ENCODE results near the gene PCBP3. TPM values are rescaled to one million over a fixed set of nuclear protein-coding genes. Genes with fewer than 3 reads are reported as not detected.

PCBP3 gene
- total and polyA plus RNA-seq, 2 experiments from 2014 or later, result 3.4 to 4.3 TPM

DNA sequence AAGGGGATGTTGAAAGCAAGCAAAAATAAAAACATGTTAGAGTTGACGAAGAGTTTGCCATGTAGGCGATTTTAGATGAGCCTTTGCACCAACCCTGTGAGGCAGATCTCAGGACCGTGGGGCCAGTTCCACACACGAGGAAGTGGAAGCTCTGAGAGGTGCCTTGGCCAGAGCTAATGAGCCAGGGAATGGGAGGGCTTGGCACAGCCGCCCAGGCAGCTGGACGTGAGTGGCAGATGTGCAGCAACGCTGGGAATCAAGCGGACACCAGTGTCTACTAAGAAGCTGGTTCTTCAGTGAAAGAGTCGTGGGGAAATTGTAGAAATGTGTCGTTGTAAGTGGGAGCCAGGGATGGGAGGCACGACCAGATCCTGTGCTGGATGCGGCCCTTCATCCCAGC, 279.1 kb downstream of the PCBP3 start:
- H3K27me3 ChIP-seq, result no peaks in the 10 kb centered on the region
- no peak overlapping the region for H3K4me3 ChIP-seq
- no peaks in the 10 kb centered on the region for H3K4me1 ChIP-seq (ENCODE audit: low read depth)
- TF ChIP-seq, protein P1, sequence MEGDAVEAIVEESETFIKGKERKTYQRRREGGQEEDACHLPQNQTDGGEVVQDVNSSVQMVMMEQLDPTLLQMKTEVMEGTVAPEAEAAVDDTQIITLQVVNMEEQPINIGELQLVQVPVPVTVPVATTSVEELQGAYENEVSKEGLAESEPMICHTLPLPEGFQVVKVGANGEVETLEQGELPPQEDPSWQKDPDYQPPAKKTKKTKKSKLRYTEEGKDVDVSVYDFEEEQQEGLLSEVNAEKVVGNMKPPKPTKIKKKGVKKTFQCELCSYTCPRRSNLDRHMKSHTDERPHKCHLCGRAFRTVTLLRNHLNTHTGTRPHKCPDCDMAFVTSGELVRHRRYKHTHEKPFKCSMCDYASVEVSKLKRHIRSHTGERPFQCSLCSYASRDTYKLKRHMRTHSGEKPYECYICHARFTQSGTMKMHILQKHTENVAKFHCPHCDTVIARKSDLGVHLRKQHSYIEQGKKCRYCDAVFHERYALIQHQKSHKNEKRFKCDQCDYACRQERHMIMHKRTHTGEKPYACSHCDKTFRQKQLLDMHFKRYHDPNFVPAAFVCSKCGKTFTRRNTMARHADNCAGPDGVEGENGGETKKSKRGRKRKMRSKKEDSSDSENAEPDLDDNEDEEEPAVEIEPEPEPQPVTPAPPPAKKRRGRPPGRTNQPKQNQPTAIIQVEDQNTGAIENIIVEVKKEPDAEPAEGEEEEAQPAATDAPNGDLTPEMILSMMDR (IDR thresholded peaks at IDR 0.05; ENCODE audit: low read depth, low read length), result no peak
- no peak for DNase-seq (ENCODE audit: low read depth in 1 of 2, low spot score in 1 of 2)
- H3K9me3 ChIP-seq (ENCODE audit: low read depth), result no peaks in the 10 kb centered on the region
- H3K36me3 ChIP-seq, result no peaks in the 10 kb centered on the region
- no peak overlapping the region for H3K27ac ChIP-seq

DNA sequence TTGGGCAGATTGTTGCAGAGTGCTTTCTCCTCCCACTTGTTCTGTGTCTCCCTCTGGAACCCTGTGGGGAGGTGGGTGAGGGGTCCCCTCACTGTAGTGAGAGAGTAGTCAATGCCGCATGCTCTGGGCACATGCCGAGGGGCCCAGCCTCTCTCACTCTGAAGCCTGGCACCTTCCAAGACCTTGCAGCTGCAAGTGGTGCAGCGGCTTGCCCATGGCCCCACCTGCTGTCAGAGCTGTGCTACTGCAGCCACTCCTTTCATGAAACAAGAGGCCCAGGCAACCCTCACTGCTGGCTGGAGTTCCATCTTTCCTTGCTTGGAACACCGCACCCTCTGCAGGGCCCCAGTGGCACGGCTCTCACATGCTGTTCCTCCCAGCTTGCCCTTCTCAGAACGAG, 279.6 kb downstream of the PCBP3 start:
- TF ChIP-seq, protein P1 (IDR thresholded peaks at IDR 0.05; ENCODE audit: low read depth, low read length), result peak; percentile 88
- H3K27me3 ChIP-seq, result no peaks in the 10 kb centered on the region
- H3K4me1 ChIP-seq (ENCODE audit: low read depth), result no peaks in the 10 kb centered on the region
- peak; percentile 83 for DNase-seq (ENCODE audit: low read depth in 1 of 2, low spot score in 1 of 2)
- no peaks in the 10 kb centered on the region for H3K36me3 ChIP-seq
- no peak overlapping the region for H3K27ac ChIP-seq
- no peak overlapping the region for H3K4me3 ChIP-seq
- no peaks in the 10 kb centered on the region for H3K9me3 ChIP-seq (ENCODE audit: low read depth)

DNA sequence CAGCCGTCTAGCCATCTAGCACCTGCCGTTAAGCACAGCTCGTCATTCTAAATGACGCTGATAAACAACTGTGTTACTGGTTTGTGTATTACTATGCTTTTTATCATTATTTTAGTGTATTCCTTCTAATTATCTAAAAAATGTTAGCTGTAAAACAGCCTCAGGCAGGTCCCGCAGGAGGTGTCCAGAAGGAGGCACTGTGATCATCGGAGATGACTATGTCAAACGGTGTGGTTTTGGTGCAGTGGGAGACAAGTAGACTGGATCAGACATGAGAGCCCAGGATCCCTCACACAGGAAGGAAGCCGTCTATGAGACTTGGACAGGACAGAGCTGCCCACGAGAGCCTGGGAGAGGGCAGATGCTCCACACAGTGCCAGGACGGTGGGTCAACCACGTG, 282.8 kb downstream of the PCBP3 start:
- Histone ChIP-seq H3K4me3 (no peak overlapping the region), H3K27ac (no peak overlapping the region), H3K9me3 (ENCODE audit: low read depth) (no peaks in the 10 kb centered on the region), H3K27me3 (no peaks in the 10 kb centered on the region), H3K4me1 (ENCODE audit: low read depth) (no peaks in the 10 kb centered on the region), H3K36me3 (no peaks in the 10 kb centered on the region)
- TF ChIP-seq, protein P1 (IDR thresholded peaks at IDR 0.05; ENCODE audit: low read depth, low read length), result no peak
- no peak for DNase-seq (ENCODE audit: low read depth in 1 of 2, low spot score in 1 of 2)

DNA sequence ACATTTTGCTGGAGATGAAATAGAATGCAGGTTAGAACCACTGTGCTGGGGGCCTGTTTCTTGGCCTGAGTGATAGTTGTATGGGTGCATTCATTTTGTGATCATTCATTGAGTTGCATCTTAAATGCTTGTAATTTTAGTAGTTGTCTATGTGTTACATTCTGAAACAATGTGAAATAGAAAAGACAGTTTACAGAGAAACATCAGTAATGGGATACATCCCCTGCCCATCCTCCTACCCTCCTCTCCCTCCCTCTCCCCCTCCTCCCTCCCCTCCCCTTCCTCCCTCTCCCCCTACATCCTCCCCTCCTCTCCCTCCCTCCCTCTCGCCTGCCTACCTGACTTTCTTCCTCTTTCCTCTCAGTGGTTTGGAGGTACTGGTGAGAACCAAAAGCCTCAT, 283.5 kb downstream of the PCBP3 start:
- Histone ChIP-seq H3K27ac (no peak overlapping the region), H3K9me3 (ENCODE audit: low read depth) (no peaks in the 10 kb centered on the region), H3K4me1 (ENCODE audit: low read depth) (no peaks in the 10 kb centered on the region), H3K4me3 (no peak overlapping the region), H3K36me3 (no peaks in the 10 kb centered on the region), H3K27me3 (no peaks in the 10 kb centered on the region)
- DNase-seq (ENCODE audit: low read depth in 1 of 2, low spot score in 1 of 2), result no peak
- TF ChIP-seq, protein P1 (IDR thresholded peaks at IDR 0.05; ENCODE audit: low read depth, low read length), result no peak

DNA sequence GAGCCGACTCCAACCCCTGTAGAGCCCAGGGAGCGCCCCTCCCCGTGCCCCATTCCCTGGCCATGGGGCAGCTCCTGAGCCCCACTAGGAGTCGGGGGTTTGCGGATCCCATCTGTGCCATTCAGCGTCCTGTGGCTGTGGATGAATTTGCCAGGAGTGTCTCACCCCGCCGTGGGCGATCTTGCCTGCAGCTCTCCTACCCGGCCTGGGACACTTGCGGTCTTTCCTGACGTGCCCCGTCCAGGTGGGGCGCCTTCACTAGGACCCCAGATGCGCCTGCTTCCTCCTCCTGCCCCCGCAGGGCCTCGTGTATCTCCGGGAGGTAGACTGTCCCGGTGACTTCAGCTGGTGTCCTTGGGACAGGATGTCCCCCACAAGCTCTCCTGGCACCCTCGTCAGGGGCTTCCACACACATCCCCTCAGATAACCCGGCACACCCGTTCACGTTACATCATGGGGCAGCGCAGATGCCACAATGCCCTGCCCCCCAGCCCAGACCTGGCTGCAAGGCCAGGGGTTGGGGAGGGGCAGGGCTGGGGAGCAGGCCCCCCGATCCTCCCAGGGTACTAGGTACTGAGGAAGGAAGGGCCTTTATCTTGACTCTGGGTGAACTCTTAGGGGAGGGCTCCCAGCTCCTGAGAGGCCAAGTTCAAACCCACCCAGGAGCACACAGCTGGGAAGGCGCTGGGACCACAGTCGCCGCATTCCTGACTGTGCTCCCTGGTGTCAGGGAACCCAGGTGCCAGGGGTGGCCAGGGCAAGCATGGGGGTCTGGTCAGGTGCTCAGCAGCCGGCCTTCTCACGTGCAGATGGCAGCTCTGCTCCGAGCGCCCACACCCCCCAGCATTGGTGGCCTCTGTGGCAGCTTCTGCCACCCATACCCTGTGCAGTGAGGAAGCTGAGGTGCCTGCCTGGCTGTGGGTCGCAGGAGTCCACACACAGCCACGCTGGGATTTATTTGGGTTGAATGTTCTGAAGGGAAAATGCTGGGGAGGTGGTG, 284.6 kb downstream of the PCBP3 start:
- Histone ChIP-seq H3K4me3 (no peak overlapping the region), H3K27ac (no peak overlapping the region), H3K4me1 (ENCODE audit: low read depth) (no peaks in the 10 kb centered on the region), H3K27me3 (no peaks in the 10 kb centered on the region), H3K36me3 (no peaks in the 10 kb centered on the region), H3K9me3 (ENCODE audit: low read depth) (no peaks in the 10 kb centered on the region)
- TF ChIP-seq, protein P1 (IDR thresholded peaks at IDR 0.05; ENCODE audit: low read depth, low read length), result no peak
- no peak for DNase-seq (ENCODE audit: low read depth in 1 of 2, low spot score in 1 of 2)
